AG04449 (cell line): ENCODE measurements around the gene GTF2A1.

Experiments
- CTCF ChIA-PET: fragments of 350-600 bp; formaldehyde crosslinking; extraction: SDS; loops from one replicate; lab custom pipeline; 2021; ENCODE audit warnings: antibody characterized with exemption; lab: Yijun Ruan, JAX
- POLR2A ChIA-PET: fragments of 400-600, 350-600 bp; formaldehyde crosslinking; extraction: SDS; loops from one replicate; lab custom pipeline; 2020; ENCODE audit warnings: antibody characterized with exemption, inconsistent platforms; lab: Yijun Ruan, JAX
- DNase-seq: peaks from one replicate; pipeline ENCODE4 v3.0.0-alpha.2; 2010; ENCODE audit warnings: low read depth, low spot score
- H3K4me3 ChIP-seq: 2 replicates; pipeline ENCODE4 v1.5.1; 2011; ENCODE audit warnings: low read depth, mild to moderate bottlenecking, control low read depth, low read length
- CTCF ChIP-seq: IDR thresholded peaks from one replicate; pipeline ENCODE4 v1.5.1; 2011; ENCODE audit warnings: mild to moderate bottlenecking, moderate library complexity, low read length, control low read depth, inconsistent platforms; ENCODE audit not compliant: insufficient read depth; ENCODE audit errors: missing control alignments

GTF2A1 gene

GRCh38 chr14:81264671-81265070 lies 43.9 kb upstream of the GTF2A1 start:
- TF ChIP-seq CTCF = no peak
- POLR2A ChIA-PET = no interaction called here
- CTCF ChIA-PET = interaction anchor here (12.8 to 15.7 kb wide), 2 partner anchors 190 to 204 kb away, joined by 246 to 274 read pairs; no protein-coding TSS in a partner anchor
- no peak for DNase-seq
- no peak overlapping the region for H3K4me3 ChIP-seq

GRCh38 chr14:81263777-81264410 lies 43.1 kb upstream of the GTF2A1 start:
- no peak overlapping the region for H3K4me3 ChIP-seq
- TF ChIP-seq CTCF = no peak
- POLR2A ChIA-PET = no interaction called here
- no peak for DNase-seq
- CTCF ChIA-PET = interaction anchor here (12.8 to 15.7 kb wide), 2 partner anchors 191 to 204 kb away, joined by 246 to 274 read pairs; no protein-coding TSS in a partner anchor

GRCh38 chr14:81261176-81261575 lies 40.4 kb upstream of the GTF2A1 start:
- POLR2A ChIA-PET = no interaction called here
- DNase-seq = no peak
- TF ChIP-seq CTCF = no peak
- CTCF ChIA-PET = interaction anchor here (1.2 to 2.9 kb wide), 2 partner anchors 8 to 204 kb away, joined by 5 to 13 read pairs; no protein-coding TSS in a partner anchor
- no peak overlapping the region for H3K4me3 ChIP-seq

GRCh38 chr14:81260732-81261131 lies 40.0 kb upstream of the GTF2A1 start:
- DNase-seq = no peak
- no peak for TF ChIP-seq CTCF
- no peak overlapping the region for H3K4me3 ChIP-seq
- POLR2A ChIA-PET = no interaction called here
- CTCF ChIA-PET = interaction anchor here (1.1 to 2.9 kb wide), 2 partner anchors 8 to 204 kb away, joined by 4 to 13 read pairs; no protein-coding TSS in a partner anchor

- CTCF ChIA-PET = no interaction called here
- H3K4me3 ChIP-seq = no peak overlapping the region
- no peak for TF ChIP-seq CTCF
- no peak for DNase-seq
- POLR2A ChIA-PET = no interaction called here
Measured at GRCh38 chr14:81256289-81256960, 35.7 kb upstream of the GTF2A1 start.

GRCh38 chr14:81252278-81252677 lies 31.5 kb upstream of the GTF2A1 start:
- no peak for DNase-seq
- no peak for TF ChIP-seq CTCF
- POLR2A ChIA-PET = no interaction called here
- CTCF ChIA-PET = interaction anchor here (0.9 kb wide), 1 partner anchor 17 kb away, joined by 3 read pairs; no protein-coding TSS in a partner anchor
- no peak overlapping the region for H3K4me3 ChIP-seq
